H1 (cell line): Measurements from ENCODE around the gene NLRP6. TPM values are rescaled to one million over a fixed set of nuclear protein-coding genes. Genes with fewer than 3 reads are reported as not detected.

Experiments
- CTCF ChIA-PET: fragments of 300-600 bp; sonication (Branson Sonifier 250); formaldehyde crosslinking; loops from one replicate; lab custom pipeline; 2021; ENCODE audit not compliant: partially characterized antibody; lab: Charles Lee
- POLR2A ChIA-PET: fragments of 300-600 bp; sonication (Branson Sonifier 250); formaldehyde crosslinking; loops from one replicate; lab custom pipeline; 2021; ENCODE audit warnings: inconsistent platforms; ENCODE audit not compliant: partially characterized antibody; lab: Charles Lee
- DNase-seq, 2 experiments: peaks; one replicate each; pipeline versions ENCODE4 v3.0.0 to v3.0.0-alpha.2; 2010 to 2022; ENCODE audit warnings: low spot score in 2 of 2, low read depth in 1 of 2, mixed read lengths in 1 of 2
- FAIRE-seq: peaks from 2 replicates; lab custom pipeline; 2011; peaks lifted over from hg19 to GRCh38; lab: Jason Lieb, UNC
- H2AFZ ChIP-seq: 2 replicates; pipeline ENCODE4 v1.8.1; 2012; ENCODE audit warnings: low read length, inconsistent platforms
- H2AK5ac ChIP-seq: 2 replicates; pipeline ENCODE4 v1.6.1; 2013; ENCODE audit warnings: low read depth, low read length
- H2BK120ac ChIP-seq: replicated peaks from 2 replicates; pipeline ENCODE3; 2013; ENCODE audit warnings: low read depth, low read length, inconsistent platforms
- H2BK12ac ChIP-seq: 2 replicates; pipeline ENCODE4 v1.6.1; 2013; ENCODE audit warnings: low read depth, low read length
- H2BK15ac ChIP-seq: 2 replicates; pipeline ENCODE4 v1.6.1; 2013; ENCODE audit warnings: low read length
- H2BK20ac ChIP-seq: 2 replicates; pipeline ENCODE4 v1.6.1; 2013; ENCODE audit warnings: low read length
- H2BK5ac ChIP-seq: 2 replicates; pipeline ENCODE4 v1.6.1; 2013; ENCODE audit warnings: low read depth, low read length
- H3K14ac ChIP-seq: 2 replicates; pipeline ENCODE4 v1.6.1; 2013; ENCODE audit warnings: inconsistent platforms; ENCODE audit not compliant: insufficient read length
- H3K18ac ChIP-seq: 2 replicates; pipeline ENCODE4 v1.6.1; 2013; ENCODE audit warnings: low read length; ENCODE audit errors: extremely low read depth
- H3K23ac ChIP-seq: 2 replicates; pipeline ENCODE4 v1.6.1; 2013; ENCODE audit warnings: inconsistent platforms; ENCODE audit not compliant: insufficient read length
- H3K23me2 ChIP-seq: 2 replicates; pipeline ENCODE4 v1.6.1; 2013; ENCODE audit warnings: low read depth, low read length
- H3K27ac ChIP-seq: 2 replicates; pipeline ENCODE4 v1.6.1; 2011; ENCODE audit warnings: low read depth, low read length, inconsistent platforms
- H3K27me3 ChIP-seq, 4 experiments: replicated peaks in 1 of 4; 1 replicate in 1 of 4; 2 replicates in 3 of 4; pipeline versions ENCODE4 v1.6.1 to v1.8.1; 2011 to 2013; ENCODE audit warnings: low read length in 3 of 4, mild to moderate bottlenecking in 3 of 4, inconsistent platforms in 2 of 4, mixed read lengths in 2 of 4, moderate library complexity in 1 of 4; ENCODE audit not compliant: control insufficient read depth in 3 of 4, insufficient read depth in 3 of 4; ENCODE audit errors: extremely low read depth in 1 of 4
- H3K36me3 ChIP-seq, 4 experiments: 2 replicates each; pipeline versions ENCODE4 v1.6.1 to v1.8.1; 2011 to 2013; ENCODE audit warnings: mild to moderate bottlenecking in 4 of 4, low read length in 3 of 4, moderate library complexity in 2 of 4, control low read depth in 1 of 4, inconsistent platforms in 1 of 4; ENCODE audit not compliant: insufficient read depth in 4 of 4, control insufficient read depth in 2 of 4
- H3K4ac ChIP-seq: replicated peaks from 2 replicates; pipeline ENCODE3; 2013; ENCODE audit warnings: low read length, low read depth, mixed read lengths, inconsistent platforms; ENCODE audit not compliant: insufficient read length
- H3K4me1 ChIP-seq, 4 experiments: replicated peaks in 1 of 4; 1 replicate in 1 of 4; 2 replicates in 3 of 4; pipeline versions ENCODE4 v1.6.1 to v1.8.1; 2011 to 2013; ENCODE audit warnings: low read length in 3 of 4, inconsistent platforms in 2 of 4, mixed read lengths in 1 of 4; ENCODE audit not compliant: insufficient read depth in 4 of 4, control insufficient read depth in 3 of 4
- H3K4me2 ChIP-seq, 2 experiments: 2 replicates each; pipeline versions ENCODE4 v1.6.1 to v1.8.1; 2011 to 2013; ENCODE audit warnings: low read depth in 2 of 2, low read length in 2 of 2, control low read depth in 1 of 2, inconsistent platforms in 1 of 2, mild to moderate bottlenecking in 1 of 2; ENCODE audit not compliant: insufficient read depth in 1 of 2
- H3K4me3 ChIP-seq, 4 experiments: fragments of 200-600, 300-600 bp in 1 of 4; sonication (generic), shearing (Covaris generic), sonication (Bioruptor Twin) in 1 of 4; 2 replicates each; pipeline versions ENCODE4 v1.5.1 to v1.8.1; 2011 to 2016; ENCODE audit warnings: low read length in 4 of 4, low read depth in 3 of 4, control low read depth in 2 of 4, inconsistent platforms in 2 of 4, mild to moderate bottlenecking in 2 of 4, mixed read lengths in 1 of 4, moderate library complexity in 1 of 4; ENCODE audit not compliant: insufficient read depth in 2 of 4; ENCODE audit errors: extremely low read depth in 1 of 4
- H3K56ac ChIP-seq: replicated peaks from 2 replicates; pipeline ENCODE3; 2013; ENCODE audit warnings: low read depth, mild to moderate bottlenecking, mixed read lengths, low read length, inconsistent platforms; ENCODE audit not compliant: insufficient read length
- H3K79me1 ChIP-seq: 2 replicates; pipeline ENCODE4 v1.6.1; 2013; ENCODE audit warnings: low read depth, low read length, control low read depth
- H3K79me2 ChIP-seq, 2 experiments: 2 replicates each; pipeline versions ENCODE4 v1.6.1 to v1.8.1; 2012 to 2013; ENCODE audit warnings: low read length in 2 of 2, mild to moderate bottlenecking in 2 of 2, inconsistent platforms in 1 of 2; ENCODE audit not compliant: insufficient read depth in 2 of 2, control insufficient read depth in 1 of 2
- H3K9ac ChIP-seq, 4 experiments: replicated peaks in 1 of 4; 1 replicate in 1 of 4; 2 replicates in 3 of 4; pipeline versions ENCODE4 v1.6.1 to v1.8.1; 2011 to 2013; ENCODE audit warnings: low read depth in 3 of 4, low read length in 3 of 4, control low read depth in 2 of 4, mild to moderate bottlenecking in 2 of 4, moderate library complexity in 2 of 4, inconsistent platforms in 1 of 4; ENCODE audit errors: extremely low read depth in 1 of 4
- H3K9me3 ChIP-seq, 2 experiments: 2 replicates each; pipeline versions ENCODE4 v1.6.1 to v1.8.1; 2012 to 2013; ENCODE audit warnings: mild to moderate bottlenecking in 2 of 2, moderate library complexity in 2 of 2, control low read depth in 1 of 2, inconsistent platforms in 1 of 2, low read depth in 1 of 2, low read length in 1 of 2, mixed read lengths in 1 of 2; ENCODE audit not compliant: insufficient read depth in 2 of 2
- H4K20me1 ChIP-seq, 2 experiments: replicated peaks in 1 of 2; 2 replicates each; pipeline versions ENCODE3 to v1.8.1; 2011 to 2013; ENCODE audit warnings: inconsistent platforms in 2 of 2, low read length in 2 of 2, mild to moderate bottlenecking in 1 of 2; ENCODE audit not compliant: insufficient read depth in 2 of 2, control insufficient read depth in 1 of 2
- H4K5ac ChIP-seq: 2 replicates; pipeline ENCODE4 v1.6.1; 2013; ENCODE audit warnings: low read length, low read depth, mixed read lengths, inconsistent platforms; ENCODE audit not compliant: insufficient read length
- H4K8ac ChIP-seq: 2 replicates; pipeline ENCODE4 v1.8.0; 2013; ENCODE audit warnings: mild to moderate bottlenecking, moderate library complexity, low read length, inconsistent platforms; ENCODE audit not compliant: insufficient read depth; ENCODE audit errors: extremely low read depth
- H4K91ac ChIP-seq: replicated peaks from 2 replicates; pipeline ENCODE3; 2013; ENCODE audit warnings: low read length, mixed read lengths, inconsistent platforms; ENCODE audit not compliant: insufficient read length
- BCL11A ChIP-seq, 2 experiments: IDR thresholded peaks; one replicate each; pipeline ENCODE4 v1.6.1; 2011; ENCODE audit warnings: low read depth in 2 of 2, low read length in 2 of 2, mild to moderate bottlenecking in 2 of 2
- CHD2 ChIP-seq: IDR thresholded peaks from 2 replicates; pipeline ENCODE4 v1.6.1; 2012; ENCODE audit warnings: low read length, improper control_type of control experiment
- GABPA ChIP-seq: IDR thresholded peaks from 2 replicates; pipeline ENCODE4 v1.6.1; 2011; ENCODE audit warnings: mild to moderate bottlenecking, low read length, moderate library complexity, borderline replicate concordance; ENCODE audit not compliant: insufficient read depth
- KDM4A ChIP-seq: IDR thresholded peaks from one replicate; pipeline ENCODE4 v1.7.1; 2012; ENCODE audit warnings: low read depth, mild to moderate bottlenecking, moderate library complexity, low read length, inconsistent platforms; ENCODE audit not compliant: severe bottlenecking
- POLR2AphosphoS5 ChIP-seq: IDR thresholded peaks from 2 replicates; pipeline ENCODE4 v1.6.1; 2011; ENCODE audit warnings: low read depth, low read length
- POU5F1 ChIP-seq: IDR thresholded peaks from 2 replicates; pipeline ENCODE4 v1.6.1; 2011; ENCODE audit warnings: low read depth, mild to moderate bottlenecking, low read length, moderate library complexity
- RBBP5 ChIP-seq: IDR thresholded peaks from 2 replicates; pipeline ENCODE4 v1.7.1; 2012; ENCODE audit warnings: low read depth, mild to moderate bottlenecking, inconsistent platforms, low read length, moderate library complexity, borderline replicate concordance
- RFX5 ChIP-seq: IDR thresholded peaks from 2 replicates; pipeline ENCODE4 v1.6.1; 2011; ENCODE audit warnings: low read depth, low read length, improper control_type of control experiment, borderline replicate concordance
- RNF2 ChIP-seq: fragments of 200-900, 300-1000 bp; sonication (generic); IDR thresholded peaks from 2 replicates; pipeline ENCODE4 v1.7.1; 2016; ENCODE audit warnings: borderline replicate concordance, low read depth, mild to moderate bottlenecking, antibody characterized with exemption, low read length; ENCODE audit not compliant: poor library complexity, severe bottlenecking; ENCODE audit errors: missing control alignments
- SAP30 ChIP-seq: fragments of 300-600 bp; sonication (generic); IDR thresholded peaks from 2 replicates; pipeline ENCODE4 v1.7.1; 2012; ENCODE audit warnings: low read length, moderate library complexity, mild to moderate bottlenecking, inconsistent platforms; ENCODE audit not compliant: insufficient read depth, insufficient replicate concordance
- SIRT6 ChIP-seq: IDR thresholded peaks from one replicate; pipeline ENCODE4 v1.7.1; 2012; ENCODE audit warnings: low read length, inconsistent platforms
- SUZ12 ChIP-seq: fragments of 200-600 bp; sonication (generic); IDR thresholded peaks from 2 replicates; pipeline ENCODE4 v1.6.1; 2012; ENCODE audit warnings: mild to moderate bottlenecking, inconsistent platforms, low read length, moderate library complexity, mixed read lengths
- TAF1 ChIP-seq: IDR thresholded peaks from 2 replicates; pipeline ENCODE4 v1.6.1; 2011; ENCODE audit warnings: mild to moderate bottlenecking, low read depth, low read length
- TCF12 ChIP-seq: IDR thresholded peaks from 2 replicates; pipeline ENCODE4 v1.6.1; 2011; ENCODE audit warnings: low read depth, mild to moderate bottlenecking, low read length
- TEAD4 ChIP-seq: IDR thresholded peaks from 2 replicates; pipeline ENCODE4 v1.6.1; 2012; ENCODE audit warnings: low read depth, low read length, inconsistent platforms, mixed read lengths
- WGBS, 2 experiments: shearing (Covaris generic) in 1 of 2; methylation state at CpG; one replicate each; pipeline versions ENCODE4 v1.1.6 to v1.1.7; 2013 to 2015; ENCODE audit warnings: low lambda C conversion rate in 2 of 2, mixed read lengths in 2 of 2, inconsistent platforms in 1 of 2, low coverage in 1 of 2, missing lambda C conversion rate in 1 of 2; ENCODE audit not compliant: insufficient replicate concordance in 2 of 2, insufficient coverage in 1 of 2, insufficient read length in 1 of 2; ENCODE audit errors: extremely low coverage in 1 of 2, missing lambda C conversion rate in 1 of 2; 5-methylcytosine and 5-hydroxymethylcytosine counted together
- polyA plus RNA-seq, 7 experiments: library from polyadenylated mRNA; depleted of rRNA in 3 of 7; stranded (reverse) in 5 of 7; unstranded in 2 of 7; fragments of >200 nt in 5 of 7; fragments of 200-250 nt in 2 of 7; gene quantifications; 1 replicate in 5 of 7; 2 replicates in 1 of 7; 4 replicates in 1 of 7; pipeline versions ENCODE4 v1.2.1 to v1.2.3, GENCODE V29; 2011 to 2013; ENCODE audit warnings: missing spikeins in 2 of 7, mixed read lengths in 2 of 7
- total RNA-seq: library from RNA; stranded (reverse); fragmentation: NEBNext Ultra II Directional; extraction: Animal tissue kit (Norgen Biotek cat#: 25700); gene quantifications from 2 replicates; pipeline ENCODE4 v1.2.1, GENCODE V29; 2021

The NLRP6 gene
- total and polyA plus RNA-seq, 2 of the 8 experiments (the other 6 are each of a cell fraction or from before 2014, with no cell fraction given), result not detected

GRCh38 chr11:271319-271715 is 6.9 kb upstream of the NLRP6 start:
- no peaks in the 10 kb centered on the region for H3K27me3 ChIP-seq
- FAIRE-seq, result no peak
- no peak overlapping the region for H3K9ac ChIP-seq
- H4K5ac ChIP-seq, result no peak overlapping the region
- no peaks in the 10 kb centered on the region for H3K36me3 ChIP-seq
- H2BK20ac ChIP-seq, result no peak overlapping the region
- no peak overlapping the region for H4K8ac ChIP-seq
- no peak overlapping the region for H2AK5ac ChIP-seq
- no peak overlapping the region for H3K14ac ChIP-seq
- H2AFZ ChIP-seq, result no peak overlapping the region
- no peak overlapping the region for H2BK120ac ChIP-seq
- no peaks in the 10 kb centered on the region for H3K79me2 ChIP-seq
- peaks cover 3 to 6% of the 10 kb centered on the region in 2 experiments; a peak in 1 of 4 replicates for H3K9me3 ChIP-seq
- WGBS, 2 experiments, result 93% methylated on average over 7 of the region's 8 CpGs; no CpG with 5 or more reads in 1 of the 2 experiments
- no peak overlapping the region for H4K91ac ChIP-seq
- H2BK15ac ChIP-seq, result no peak overlapping the region; the same call in 1 of the 2 replicates
- H3K27ac ChIP-seq, result no peak overlapping the region
- no peak overlapping the region for H3K4me3 ChIP-seq
- H3K4ac ChIP-seq, result no peak overlapping the region
- peaks cover 4 to 20% (median 14%) of the 10 kb centered on the region in 4 experiments for H3K4me1 ChIP-seq
- DNase-seq, result no peak
- no peak overlapping the region for H3K18ac ChIP-seq
- no peak overlapping the region for H3K4me2 ChIP-seq
- ChIA-PET CTCF (interaction anchor here (0.8 to 7.0 kb wide), 9 partner anchors 8 to 92 kb away, joined by 3 to 36 read pairs (median 4); no protein-coding TSS in a partner anchor), POLR2A (interaction anchor here (0.9 to 2.5 kb wide), 4 partner anchors 12 to 20 kb away, joined by 3 to 8 read pairs (median 5); no protein-coding TSS in a partner anchor)
- H2BK5ac ChIP-seq, result no peak overlapping the region
- no peaks in the 10 kb centered on the region for H3K79me1 ChIP-seq
- no peaks in the 10 kb centered on the region for H4K20me1 ChIP-seq
- no peaks in the 10 kb centered on the region for H3K23me2 ChIP-seq
- H3K23ac ChIP-seq, result no peak overlapping the region
- H2BK12ac ChIP-seq, result no peak overlapping the region
- no peak overlapping the region for H3K56ac ChIP-seq
- TF ChIP-seq SUZ12, result no peak
- no peak for TF ChIP-seq TEAD4
- no peak for TF ChIP-seq BCL11A (IDR thresholded peaks at IDR 0.05; ENCODE audit: low read depth in 2 of 2, low read length in 2 of 2)
- no peak for TF ChIP-seq KDM4A
- no peak for TF ChIP-seq SIRT6
- no peak for TF ChIP-seq RBBP5
- no peak for TF ChIP-seq RNF2
- TF ChIP-seq GABPA, result no peak
- TF ChIP-seq SAP30, result no peak
- no peak for TF ChIP-seq POU5F1
- no peak for TF ChIP-seq CHD2
- TF ChIP-seq RFX5, result no peak
- no peak for TF ChIP-seq TAF1
- no peak for TF ChIP-seq TCF12
- TF ChIP-seq POLR2AphosphoS5, result no peak
